GM12873 (cell line): ENCODE measurements around the gene MYO5A.

Source experiments
- TF ChIP-seq, protein P1 (sequence below): IDR thresholded peaks from 2 replicates; pipeline ENCODE4 v1.5.1; 2012; ENCODE audit warnings: low read depth, mild to moderate bottlenecking, moderate library complexity, low read length, control low read depth; ENCODE audit not compliant: insufficient read depth; ENCODE audit errors: missing control alignments

Gene MYO5A

DNA sequence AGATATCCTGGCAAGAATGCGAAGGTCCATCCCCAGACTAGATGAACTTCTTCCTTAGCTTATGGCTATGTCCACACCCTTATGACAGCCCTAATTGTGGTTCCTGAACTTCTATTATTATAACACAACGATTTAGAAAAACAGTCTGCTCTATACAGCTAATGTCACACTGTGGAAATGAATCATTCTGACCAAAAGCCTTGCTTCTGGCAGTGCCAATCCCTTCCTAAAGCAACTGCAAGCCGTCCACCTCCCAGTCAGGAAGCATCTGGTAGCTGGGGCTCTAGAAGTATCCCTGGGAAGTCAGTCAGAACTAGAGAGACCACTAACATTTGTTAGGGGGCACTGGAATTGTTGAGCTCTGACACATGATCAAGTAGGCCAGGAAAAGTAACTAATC, 45.0 kb downstream of the MYO5A start:
- TF ChIP-seq, protein P1, sequence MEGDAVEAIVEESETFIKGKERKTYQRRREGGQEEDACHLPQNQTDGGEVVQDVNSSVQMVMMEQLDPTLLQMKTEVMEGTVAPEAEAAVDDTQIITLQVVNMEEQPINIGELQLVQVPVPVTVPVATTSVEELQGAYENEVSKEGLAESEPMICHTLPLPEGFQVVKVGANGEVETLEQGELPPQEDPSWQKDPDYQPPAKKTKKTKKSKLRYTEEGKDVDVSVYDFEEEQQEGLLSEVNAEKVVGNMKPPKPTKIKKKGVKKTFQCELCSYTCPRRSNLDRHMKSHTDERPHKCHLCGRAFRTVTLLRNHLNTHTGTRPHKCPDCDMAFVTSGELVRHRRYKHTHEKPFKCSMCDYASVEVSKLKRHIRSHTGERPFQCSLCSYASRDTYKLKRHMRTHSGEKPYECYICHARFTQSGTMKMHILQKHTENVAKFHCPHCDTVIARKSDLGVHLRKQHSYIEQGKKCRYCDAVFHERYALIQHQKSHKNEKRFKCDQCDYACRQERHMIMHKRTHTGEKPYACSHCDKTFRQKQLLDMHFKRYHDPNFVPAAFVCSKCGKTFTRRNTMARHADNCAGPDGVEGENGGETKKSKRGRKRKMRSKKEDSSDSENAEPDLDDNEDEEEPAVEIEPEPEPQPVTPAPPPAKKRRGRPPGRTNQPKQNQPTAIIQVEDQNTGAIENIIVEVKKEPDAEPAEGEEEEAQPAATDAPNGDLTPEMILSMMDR = no peak

DNA sequence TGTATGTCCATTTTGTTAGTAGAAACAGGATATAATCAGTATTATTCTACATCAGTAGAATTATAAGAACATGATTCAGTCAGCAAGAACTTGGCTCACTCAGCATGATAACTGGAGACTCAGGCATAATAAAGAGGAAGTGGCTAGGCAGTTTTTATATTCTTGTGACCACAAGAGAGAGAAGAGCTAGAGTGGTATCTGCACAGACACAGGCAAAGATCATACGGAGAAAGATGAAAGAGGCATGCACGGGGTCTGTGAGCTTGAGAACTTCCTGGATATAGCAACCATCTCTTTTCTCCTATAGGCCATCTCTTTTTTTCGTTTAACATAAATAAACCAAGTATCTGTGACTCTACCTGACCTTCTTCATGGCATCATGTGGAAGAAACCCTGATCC, 46.8 kb downstream of the MYO5A start:
- TF ChIP-seq, protein P1 = no peak

DNA sequence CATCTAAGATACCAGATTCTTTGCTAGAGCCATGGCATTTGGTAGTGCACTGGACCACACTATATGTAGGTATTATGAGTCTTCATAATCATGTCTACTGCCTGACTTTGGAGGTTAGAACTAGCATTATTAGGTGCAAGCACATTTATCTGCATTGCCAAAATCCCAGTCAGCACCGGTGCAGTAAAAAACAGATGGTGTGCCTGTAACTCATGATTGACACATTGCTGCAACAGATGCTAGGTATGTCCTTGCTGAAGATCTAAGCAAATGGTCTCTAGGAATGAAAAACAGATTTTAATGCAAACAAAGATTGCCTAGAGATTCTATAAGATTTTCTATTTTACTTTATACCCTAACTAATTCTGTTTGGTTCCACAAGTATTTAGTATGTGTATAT, 47.7 kb downstream of the MYO5A start:
- TF ChIP-seq, protein P1 = no peak

DNA sequence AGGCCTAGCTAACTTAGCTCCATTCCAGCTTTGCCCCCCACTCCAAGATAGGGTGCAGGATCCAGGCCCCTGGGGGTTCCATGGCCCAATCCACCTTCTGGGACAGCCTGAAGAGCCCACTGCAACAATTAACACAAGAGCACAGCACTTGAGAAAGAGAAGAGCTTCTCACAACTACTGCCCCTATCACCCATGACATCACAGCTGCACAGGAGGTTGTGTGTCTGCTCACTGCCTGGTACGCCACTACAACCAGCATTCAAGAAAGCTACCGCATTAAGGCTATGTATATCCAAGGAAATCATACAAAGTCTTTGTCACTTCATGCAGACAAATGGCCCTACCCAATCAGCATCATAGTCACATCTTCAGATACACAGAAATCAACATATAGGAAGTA, 62.0 kb downstream of the MYO5A start:
- TF ChIP-seq, protein P1 = no peak

DNA sequence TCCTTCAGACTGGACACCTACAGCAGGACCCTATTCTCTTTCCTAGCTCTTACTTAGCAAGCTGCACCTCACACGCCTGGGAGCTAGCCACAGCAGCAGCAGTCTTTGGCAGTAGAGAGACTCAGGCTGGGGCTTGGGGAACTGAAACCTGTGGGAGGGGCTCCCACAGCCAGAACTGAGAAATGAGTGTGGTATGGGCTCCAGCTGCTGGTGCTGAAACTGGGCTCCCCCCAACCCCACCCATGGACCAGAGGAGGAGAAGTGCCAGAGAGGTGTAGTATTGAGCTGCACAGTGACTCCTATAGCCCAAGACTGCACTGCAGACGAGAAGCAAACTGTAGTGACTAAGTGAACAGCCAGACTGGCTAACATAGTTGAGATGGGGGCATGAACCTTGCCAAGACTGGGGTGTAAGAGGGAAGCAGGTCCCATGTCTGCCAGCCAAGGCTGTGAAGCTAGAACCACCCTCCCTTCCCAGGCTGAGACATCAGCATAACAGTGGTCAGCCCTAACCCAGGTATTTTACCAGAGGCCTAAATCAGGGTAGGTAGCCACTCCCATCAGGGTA, 62.5 kb downstream of the MYO5A start:
- TF ChIP-seq, protein P1 = peak; percentile 71

DNA sequence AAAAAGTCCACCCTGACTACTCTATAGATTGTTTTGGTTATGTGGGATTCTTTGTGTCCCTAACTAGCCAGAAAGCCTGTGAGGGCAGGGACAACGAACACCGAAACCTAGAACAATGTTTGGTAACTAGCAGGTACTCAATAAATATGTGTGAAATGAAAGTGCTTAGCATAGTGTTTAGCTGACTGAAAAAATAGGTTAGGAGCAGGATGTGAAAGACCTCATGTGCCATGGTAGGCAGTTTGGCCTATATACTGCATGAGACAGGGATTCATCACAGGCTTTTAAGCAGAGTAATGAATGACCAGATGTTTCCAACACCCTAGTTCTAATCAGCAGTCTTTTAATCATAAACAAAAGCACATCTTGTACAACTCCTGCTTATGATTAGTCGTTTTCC, 64.2 kb downstream of the MYO5A start:
- TF ChIP-seq, protein P1 = no peak

DNA sequence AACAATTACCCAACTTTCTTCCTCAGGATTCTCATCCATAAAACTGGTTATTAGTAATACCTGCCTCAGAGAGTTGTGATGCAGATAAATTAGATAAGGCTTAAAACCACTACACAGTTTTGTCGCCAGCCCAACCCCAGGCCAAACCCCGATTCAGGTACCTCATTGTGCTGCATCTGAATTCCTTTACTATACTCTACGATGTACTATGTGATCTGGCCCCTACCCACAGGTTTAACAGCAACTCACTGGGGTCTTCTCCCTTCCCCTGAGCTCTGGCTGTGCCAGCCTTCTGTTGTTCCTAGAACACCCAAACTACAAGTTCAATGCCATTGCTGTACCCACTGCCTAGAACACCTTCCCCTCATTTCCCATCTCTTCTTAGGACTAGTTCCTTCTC, 64.6 kb downstream of the MYO5A start:
- TF ChIP-seq, protein P1 = no peak

DNA sequence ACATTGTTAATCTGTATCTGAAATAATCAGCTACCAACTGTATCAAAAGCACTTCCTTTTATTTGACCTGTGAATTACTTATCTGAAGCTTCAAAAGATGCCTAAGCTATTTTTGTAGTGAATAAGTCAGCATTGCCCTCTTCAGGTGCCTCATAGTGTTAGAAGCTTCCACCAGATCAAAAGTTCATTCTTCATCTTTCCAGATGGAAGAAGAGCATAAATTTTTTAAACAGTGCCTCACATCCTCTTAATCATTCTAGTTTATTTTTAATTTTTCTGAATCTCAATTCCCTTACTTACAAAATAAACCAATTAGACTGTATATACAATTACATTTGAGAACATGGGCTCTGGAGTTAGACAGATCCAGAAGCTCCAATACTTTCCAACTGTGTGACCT, 65.0 kb downstream of the MYO5A start:
- TF ChIP-seq, protein P1 = peak; percentile 28
